ENCODE results near the gene UQCR11. TPM values are rescaled to one million over a fixed set of nuclear protein-coding genes. Genes with fewer than 3 reads are reported as not detected.

UQCR11 gene
- total RNA-seq (100 to 1,000 TPM; 200 to 232 TPM), polyA plus RNA-seq (ENCODE audit: insufficient read length in 6 of 6) (100 to 1,000 TPM in 1 of 6 donors, 10 to 100 TPM in 5; 60.4 to 103 (median 79.5) TPM)
- long read RNA-seq, donor 1, transcript UQCR11-203 (3 exons, 1,324 nt) = major isoform, 321 of 376 reads
- long read RNA-seq, donor 1, partial matches to known transcripts = 53 of 376 reads
- long read RNA-seq, donor 1, other reads (novel, unspliced or antisense) = 0 of 376 reads
- long read RNA-seq, donor 2, transcript UQCR11-201 (2 exons, 753 nt) = minor isoform, 7 of 333 reads
- long read RNA-seq, donor 2, transcript UQCR11-203 (3 exons, 1,324 nt) = major isoform, 234 of 333 reads
- long read RNA-seq, donor 2, partial matches to known transcripts = 91 of 333 reads
- long read RNA-seq, donor 2, other reads (novel, unspliced or antisense) = 0 of 333 reads
- long read RNA-seq, donor 3, transcript UQCR11-203 (3 exons, 1,324 nt) = major isoform, 225 of 263 reads
- long read RNA-seq, donor 3, partial matches to known transcripts = 35 of 263 reads
- long read RNA-seq, donor 3, other reads (novel, unspliced or antisense) = 0 of 263 reads
- long read RNA-seq, donor 4, transcript UQCR11-203 (3 exons, 1,324 nt) = major isoform, 387 of 395 reads
- long read RNA-seq, donor 4, partial matches to known transcripts = 3 of 395 reads
- long read RNA-seq, donor 4, other reads (novel, unspliced or antisense) = 3 of 395 reads
- long read RNA-seq, donor 5, transcript UQCR11-203 (3 exons, 1,324 nt) = major isoform, 217 of 271 reads
- long read RNA-seq, donor 5, partial matches to known transcripts = 53 of 271 reads
- long read RNA-seq, donor 5, other reads (novel, unspliced or antisense) = 0 of 271 reads
- long read RNA-seq, donor 6, transcript UQCR11-203 (3 exons, 1,324 nt) = major isoform, 394 of 509 reads
- long read RNA-seq, donor 6, transcript UQCR11-201 (2 exons, 753 nt) = minor isoform, 5 of 509 reads
- long read RNA-seq, donor 6, partial matches to known transcripts = 108 of 509 reads
- long read RNA-seq, donor 6, other reads (novel, unspliced or antisense) = 0 of 509 reads
- long read RNA-seq, donor 7, transcript UQCR11-203 (3 exons, 1,324 nt) = major isoform, 148 of 165 reads
- long read RNA-seq, donor 7, transcript UQCR11-201 (2 exons, 753 nt) = minor isoform, 5 of 165 reads
- long read RNA-seq, donor 7, partial matches to known transcripts = 12 of 165 reads
- long read RNA-seq, donor 7, other reads (novel, unspliced or antisense) = 0 of 165 reads
- long read RNA-seq, donor 8, transcript UQCR11-203 (3 exons, 1,324 nt) = major isoform, 164 of 182 reads
- long read RNA-seq, donor 8, partial matches to known transcripts = 15 of 182 reads
- long read RNA-seq, donor 8, other reads (novel, unspliced or antisense) = 0 of 182 reads
- long read RNA-seq, donor 9, partial matches to known transcripts = 0 of 1 reads
- long read RNA-seq, donor 9, other reads (novel, unspliced or antisense) = 0 of 1 reads
- long read RNA-seq, donor 10, transcript UQCR11-203 (3 exons, 1,324 nt) = major isoform, 362 of 373 reads
- long read RNA-seq, donor 10, transcript UQCR11-204 (4 exons, 533 nt) = minor isoform, 5 of 373 reads
- long read RNA-seq, donor 10, partial matches to known transcripts = 1 of 373 reads
- long read RNA-seq, donor 10, other reads (novel, unspliced or antisense) = 4 of 373 reads
- long read RNA-seq, donor 11 = 0 reads
- long read RNA-seq, donor 12, transcript UQCR11-203 (3 exons, 1,324 nt) = major isoform, 174 of 187 reads
- long read RNA-seq, donor 12, partial matches to known transcripts = 12 of 187 reads
- long read RNA-seq, donor 12, other reads (novel, unspliced or antisense) = 0 of 187 reads

DNA sequence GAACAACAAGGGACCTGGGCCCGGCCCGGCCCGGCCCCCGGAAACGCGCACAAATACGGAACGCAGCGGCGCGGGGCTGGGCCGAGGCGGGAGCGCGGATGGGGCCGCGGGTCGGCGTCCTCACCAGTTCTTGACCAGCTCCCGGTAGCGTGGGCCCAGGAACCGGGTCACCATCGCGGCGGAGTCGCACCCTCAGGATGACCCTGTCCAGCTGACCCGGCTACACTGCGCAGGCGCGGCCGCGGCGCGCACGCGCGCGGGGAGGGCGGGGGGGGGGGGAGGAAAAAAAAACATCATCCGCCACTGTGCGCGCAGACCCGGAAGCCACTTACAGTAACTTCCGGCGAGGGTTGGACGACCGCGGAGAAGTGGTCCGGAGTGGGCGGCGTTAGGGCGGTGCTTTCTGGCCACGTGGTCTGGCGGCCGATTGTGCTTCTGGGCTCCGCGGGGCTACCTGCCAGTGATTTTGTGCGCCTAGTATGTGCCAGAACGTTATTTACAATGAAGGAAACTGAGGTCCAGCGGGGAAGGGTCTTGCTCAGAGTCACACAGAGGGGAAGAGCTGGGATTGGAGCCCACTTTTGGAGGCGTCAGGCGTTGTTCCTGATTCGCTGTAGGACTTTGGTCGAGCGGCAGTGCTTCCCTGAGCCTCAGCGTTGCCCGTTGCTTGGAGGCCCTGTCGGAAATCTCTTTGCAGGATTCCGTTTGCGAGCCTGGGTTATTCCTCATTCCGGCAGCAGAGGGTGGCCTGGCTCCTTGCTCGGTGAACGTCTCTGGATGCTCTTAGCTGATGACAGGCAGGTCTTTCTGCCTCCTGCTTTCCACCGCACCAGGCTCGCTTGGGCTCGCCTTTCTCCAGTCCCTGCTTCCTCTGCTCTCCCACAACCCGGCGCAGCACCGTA lies at the start of gene UQCR11:
Gene UQCR11 (minus strand): TSS at position 227 of the 902 bp plus-strand sequence. CDS start 53 bp downstream, at position 174.
- peaks cover 15 to 52% of the 10 kb centered on the region in 2 donors for H3K4me1 ChIP-seq

GRCh38 chr19:1654178-1654792 lies 49.0 kb upstream of the UQCR11 start:
- intact Hi-C loops (cut with DNase I) = no loop called here
- Histone ChIP-seq H3K27ac (no peak overlapping the region), H3K4me3 (no peak overlapping the region), H3K4me1 (peaks cover 4 to 26% of the 10 kb centered on the region in 2 donors), H3K36me3 (no peaks in the 10 kb centered on the region), H3K9me3 (no peaks in the 10 kb centered on the region), H3K27me3 (peaks cover 0 to 19% of the 10 kb centered on the region in 2 donors)
- TF ChIP-seq CTCF (IDR thresholded peaks at IDR 0.05) = no peak
- ATAC-seq = no peak
- peak in 1 of 4 donors; percentile 75 for DNase-seq

More for the DNA sequence above, at the start of gene UQCR11:
- H3K27ac ChIP-seq = peak within 1 kb of the TSS; percentile 88
- no peaks in the 10 kb centered on the region for H3K27me3 ChIP-seq
- TF ChIP-seq CTCF (IDR thresholded peaks at IDR 0.05) = peak; percentile 27 to 40
- H3K36me3 ChIP-seq = peaks cover 0 to 13% of the 10 kb centered on the region in 2 donors
- intact Hi-C loops (cut with DNase I) = no loop called here
- no peaks in the 10 kb centered on the region for H3K9me3 ChIP-seq
- ATAC-seq = peak; percentile 95
- H3K4me3 ChIP-seq = peak within 1 kb of the TSS; percentile 100
- DNase-seq = peak; percentile 95 to 97 (median 96)

DNA sequence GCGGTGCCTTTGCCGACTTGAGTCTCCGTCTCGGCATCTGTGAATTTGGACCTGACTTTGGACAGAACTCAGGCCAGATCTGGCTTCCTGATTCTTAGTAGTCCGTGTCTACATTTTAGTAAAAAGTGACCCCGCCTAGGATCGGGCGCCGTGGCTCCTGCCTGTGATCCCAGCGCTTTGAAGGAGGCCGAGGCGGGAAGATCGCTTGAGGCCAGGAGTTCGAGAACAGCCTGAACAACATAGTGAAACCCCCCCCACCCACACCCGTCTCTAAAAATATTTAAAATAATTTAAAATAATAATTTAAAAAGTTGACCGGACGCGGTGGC lies 48.0 kb upstream of the UQCR11 start:
- no peak for TF ChIP-seq CTCF (IDR thresholded peaks at IDR 0.05)
- peaks cover 4 to 30% of the 10 kb centered on the region in 2 donors for H3K4me1 ChIP-seq
- H3K36me3 ChIP-seq = peaks cover 0 to 4% of the 10 kb centered on the region in 2 donors
- peaks cover 0 to 19% of the 10 kb centered on the region in 2 donors for H3K27me3 ChIP-seq
- no peaks in the 10 kb centered on the region for H3K9me3 ChIP-seq
- H3K4me3 ChIP-seq = peak overlapping the region; percentile 36 to 51
- DNase-seq (no peak), ATAC-seq (no peak)
- H3K27ac ChIP-seq = peak overlapping the region; percentile 97 to 98
- intact Hi-C loops (cut with DNase I) = no loop called here
